Kidney epithelial cell (primary cell): ENCODE results near the gene TDRD1. TPM values are rescaled to one million over a fixed set of nuclear protein-coding genes. Genes with fewer than 3 reads are reported as not detected.

ENCODE experiments used
- DNase-seq: peaks from one replicate; pipeline ENCODE4 v3.0.0-alpha.2; 2010; ENCODE audit warnings: low read depth
- H3K27me3 ChIP-seq: 2 replicates; pipeline ENCODE4 v1.6.0; 2011; ENCODE audit warnings: low read length; ENCODE audit not compliant: control insufficient read depth, insufficient read depth
- H3K36me3 ChIP-seq: 2 replicates; pipeline ENCODE4 v1.5.1; 2011; ENCODE audit warnings: low read length; ENCODE audit not compliant: control insufficient read depth, insufficient read depth
- H3K4me3 ChIP-seq: 2 replicates; pipeline ENCODE4 v1.5.1; 2011; ENCODE audit warnings: low read depth, mild to moderate bottlenecking, control low read depth, low read length
- CTCF ChIP-seq: IDR thresholded peaks from 2 replicates; pipeline ENCODE4 v1.5.1; 2011; ENCODE audit warnings: mild to moderate bottlenecking, moderate library complexity, low read length, control low read depth, inconsistent platforms; ENCODE audit not compliant: insufficient read depth, poor library complexity, severe bottlenecking
- total RNA-seq: library from RNA; depleted of rRNA; stranded (reverse); fragments of >200 nt; gene quantifications from 2 replicates; pipeline ENCODE4 v1.2.3, GENCODE V29; 2015

TDRD1 gene
- total RNA-seq, 1 donor from 2014 or later = not detected

DNA sequence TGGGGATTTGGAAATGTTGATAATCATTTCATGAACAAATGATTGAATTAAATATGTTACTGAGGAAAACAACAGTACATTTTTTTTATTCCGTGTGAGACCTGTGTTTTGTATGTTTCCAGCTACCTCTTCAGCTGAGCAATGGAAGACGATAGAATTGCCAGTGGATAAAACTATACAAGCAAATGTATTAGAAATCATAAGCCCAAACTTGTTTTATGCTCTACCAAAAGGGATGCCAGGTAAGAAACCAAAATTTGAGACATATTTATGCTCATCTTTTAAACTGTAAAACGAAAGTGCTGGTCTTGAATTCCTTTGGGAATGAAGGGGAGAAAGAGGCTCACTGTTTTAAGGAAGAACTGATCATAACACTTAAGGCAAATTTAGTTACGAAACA lies 42.1 kb downstream of the TDRD1 start:
- no peak for TF ChIP-seq CTCF
- no peaks in the 10 kb centered on the region for H3K36me3 ChIP-seq
- no peak overlapping the region for H3K4me3 ChIP-seq
- DNase-seq = no peak
- H3K27me3 ChIP-seq = no peaks in the 10 kb centered on the region

DNA sequence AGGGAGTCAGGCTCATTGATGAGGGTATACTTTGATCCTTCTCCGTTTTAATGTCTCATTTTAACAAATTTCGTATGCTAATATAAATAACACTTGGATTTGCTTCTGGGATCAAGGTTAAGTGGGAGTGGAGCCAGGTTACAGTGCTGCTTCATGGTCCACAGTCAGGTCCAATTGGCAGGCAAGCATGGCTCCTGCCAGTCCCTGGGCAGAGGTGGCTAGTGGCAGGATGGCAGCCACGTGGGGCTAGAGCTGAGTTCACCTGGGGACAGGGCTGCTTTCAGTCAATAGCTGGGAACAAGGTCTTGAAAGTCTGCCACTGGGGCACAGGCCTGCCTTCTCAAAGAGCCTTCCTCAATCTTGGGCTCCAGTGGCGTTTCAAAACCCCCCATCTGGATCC lies 43.9 kb downstream of the TDRD1 start:
- no peaks in the 10 kb centered on the region for H3K36me3 ChIP-seq
- H3K27me3 ChIP-seq = no peaks in the 10 kb centered on the region
- no peak overlapping the region for H3K4me3 ChIP-seq
- TF ChIP-seq CTCF = no peak
- DNase-seq = no peak

GRCh38 chr10:114228156-114228555 lies 49.0 kb downstream of the TDRD1 start:
- Histone ChIP-seq H3K4me3 (no peak overlapping the region), H3K27me3 (no peaks in the 10 kb centered on the region), H3K36me3 (no peaks in the 10 kb centered on the region)
- no peak for DNase-seq
- no peak for TF ChIP-seq CTCF

- Histone ChIP-seq H3K36me3 (no peaks in the 10 kb centered on the region), H3K4me3 (no peak overlapping the region), H3K27me3 (peaks cover 11% of the 10 kb centered on the region)
- no peak for DNase-seq
- TF ChIP-seq CTCF = no peak
Measured at GRCh38 chr10:114232561-114233176, 53.5 kb downstream of the TDRD1 start.

- no peak for TF ChIP-seq CTCF
- Histone ChIP-seq H3K27me3 (peaks cover 11% of the 10 kb centered on the region), H3K4me3 (no peak overlapping the region), H3K36me3 (no peaks in the 10 kb centered on the region)
- no peak for DNase-seq
Measured at GRCh38 chr10:114233482-114233881, 54.3 kb downstream of the TDRD1 start.

GRCh38 chr10:114234132-114234531 lies 55.0 kb downstream of the TDRD1 start:
- Histone ChIP-seq H3K36me3 (no peaks in the 10 kb centered on the region), H3K27me3 (peaks cover 13% of the 10 kb centered on the region), H3K4me3 (no peak overlapping the region)
- no peak for DNase-seq
- TF ChIP-seq CTCF = no peak
